Measurements from ENCODE around the gene SNX3.
"Not testable (repeated sequence)": the region's sequence is repeated elsewhere in the genome, so short reads cannot be mapped to it uniquely, and the experiment has no call there.

SNX3 gene

DNA sequence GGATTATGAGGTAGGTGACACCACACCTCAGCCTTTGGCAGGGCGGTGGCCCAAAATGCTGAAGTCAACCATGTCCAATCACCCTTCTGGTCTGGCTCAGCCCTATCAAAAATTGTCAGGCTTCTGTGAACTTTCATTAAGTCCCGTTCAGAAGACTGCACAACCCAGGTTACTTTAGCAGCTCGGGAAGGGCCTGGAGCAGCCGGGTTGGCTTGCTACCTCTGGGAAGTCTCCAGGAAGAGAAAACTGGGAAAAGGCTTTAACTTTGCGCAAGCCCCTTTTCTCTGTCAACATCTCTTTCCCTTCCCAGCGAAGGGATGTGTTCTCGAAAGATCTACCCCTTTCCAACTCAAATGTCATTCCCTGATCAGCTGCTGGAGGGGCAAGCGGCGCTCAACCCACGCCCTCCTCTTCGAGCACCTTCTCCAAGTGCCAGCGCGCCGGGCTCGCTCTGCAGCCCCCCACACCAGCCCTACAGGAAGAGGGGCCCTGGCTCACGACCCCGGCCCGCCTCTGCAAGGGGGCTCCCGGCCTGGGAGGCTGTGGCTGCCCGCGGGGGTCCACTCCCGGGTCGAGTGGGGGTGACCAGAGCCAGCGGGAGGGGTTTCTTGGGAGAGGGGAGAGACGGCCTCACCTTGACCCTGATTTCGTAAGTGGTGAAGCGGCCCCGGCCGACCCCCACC, 573 bp downstream of the SNX3 start:
- DNase-seq (ENCODE audit: low read depth in 2 of 2) = no peak

DNA sequence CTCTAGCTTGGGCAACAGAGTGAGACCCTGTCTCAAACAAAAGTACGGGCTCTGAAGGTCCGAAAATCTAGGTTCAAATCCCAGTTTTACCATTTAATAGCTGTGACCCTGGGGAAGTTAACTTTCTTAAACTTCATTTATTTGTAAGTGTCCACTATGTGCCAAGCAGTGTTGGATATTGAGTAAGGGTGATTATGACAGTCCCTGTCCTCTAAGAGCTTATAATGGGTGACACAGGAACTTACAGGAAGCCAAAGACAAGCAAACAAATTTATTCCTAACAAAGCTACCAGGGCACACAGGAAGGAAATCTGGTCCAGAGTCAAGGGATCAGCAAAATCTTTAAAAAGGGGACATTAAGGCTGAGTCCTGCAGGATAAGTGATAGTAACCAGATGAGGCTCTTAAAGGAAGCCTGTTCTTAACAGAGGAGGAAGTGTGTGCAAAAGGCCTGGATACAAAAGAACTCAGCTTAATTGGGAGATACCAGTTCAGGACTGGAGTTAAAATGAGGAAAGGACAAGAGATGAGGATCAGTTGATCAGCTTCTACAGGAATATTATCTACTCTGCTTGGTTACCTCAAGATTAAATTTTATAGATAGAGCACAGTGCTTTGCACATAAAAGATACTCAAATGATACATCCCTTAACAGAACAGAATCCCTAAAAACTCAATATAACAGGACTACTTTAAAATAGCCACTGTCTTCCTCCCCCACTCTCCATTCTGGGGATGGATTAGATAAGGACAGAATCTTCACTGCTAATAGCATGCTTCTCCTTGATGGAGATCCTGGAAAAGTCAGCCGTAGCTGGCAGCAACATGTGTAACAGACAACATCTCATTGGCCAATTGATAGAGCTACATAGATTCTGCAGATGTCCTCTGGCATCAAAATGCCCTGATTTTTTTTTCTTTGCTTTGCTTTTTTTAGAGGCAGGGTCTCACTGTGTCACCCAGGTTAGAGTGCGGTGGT, 6.1 kb downstream of the SNX3 start:
- DNase-seq (ENCODE audit: low read depth in 2 of 2) = no peak

DNA sequence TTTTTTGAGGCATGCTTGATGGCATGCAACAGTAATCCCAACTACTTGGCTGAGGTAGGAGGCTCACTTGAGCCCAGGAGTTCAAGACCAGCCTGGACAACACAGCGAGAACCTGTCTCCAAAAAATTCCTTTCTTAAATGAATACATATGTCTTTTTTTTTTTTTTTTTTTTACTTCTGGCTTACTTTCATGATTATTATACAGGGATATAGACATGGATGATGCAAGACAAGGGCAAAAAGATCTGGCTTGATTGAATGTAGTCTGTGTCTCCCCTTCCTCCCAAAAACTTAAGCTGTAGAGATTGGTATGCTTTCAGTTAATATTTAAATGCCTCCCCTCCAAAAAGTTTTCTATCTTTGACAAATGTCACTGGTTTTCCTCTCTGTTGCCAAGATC, 7.6 kb downstream of the SNX3 start:
- no peak for DNase-seq (ENCODE audit: low read depth in 2 of 2)

DNA sequence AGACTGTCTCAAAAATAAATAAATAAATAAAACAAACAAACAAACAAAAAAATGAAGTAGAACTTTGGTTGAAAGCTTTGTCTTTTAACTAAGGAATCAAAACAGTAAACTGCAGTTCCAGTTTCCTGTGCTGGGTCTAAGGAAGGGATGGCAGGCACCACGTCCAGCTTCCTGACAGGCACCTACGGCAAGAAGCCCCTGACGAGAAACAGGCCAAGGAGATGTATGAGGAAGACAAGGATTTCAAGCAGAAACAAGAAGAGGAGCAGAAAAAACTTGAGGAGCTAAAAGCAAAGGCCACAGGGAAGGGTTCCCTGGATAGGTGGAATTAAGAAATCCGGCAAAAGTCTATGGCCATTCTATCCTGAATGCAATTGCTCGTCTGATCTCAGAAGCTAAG, 8.8 kb downstream of the SNX3 start:
- DNase-seq (ENCODE audit: low read depth in 2 of 2) = no peak

DNA sequence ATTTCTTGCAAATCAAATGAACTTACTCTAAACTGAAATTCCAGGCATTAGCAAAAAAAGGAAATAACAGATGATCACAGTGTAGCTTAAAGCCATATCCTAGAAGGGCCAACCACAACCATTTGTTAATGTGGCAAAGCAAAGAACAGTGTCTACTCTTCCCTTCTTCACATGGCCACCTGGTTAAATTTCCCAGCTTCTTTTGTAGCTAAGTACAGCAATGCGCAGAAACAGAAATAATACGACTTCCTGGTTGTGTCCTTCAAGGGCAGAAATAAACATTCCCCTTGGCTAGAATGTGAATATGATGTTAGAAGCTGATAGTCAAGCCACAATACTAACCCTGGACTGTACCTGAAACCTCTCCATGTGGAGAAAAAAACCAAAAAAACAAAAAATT, 9.6 kb downstream of the SNX3 start:
- no peak for DNase-seq (ENCODE audit: low read depth in 2 of 2)

DNA sequence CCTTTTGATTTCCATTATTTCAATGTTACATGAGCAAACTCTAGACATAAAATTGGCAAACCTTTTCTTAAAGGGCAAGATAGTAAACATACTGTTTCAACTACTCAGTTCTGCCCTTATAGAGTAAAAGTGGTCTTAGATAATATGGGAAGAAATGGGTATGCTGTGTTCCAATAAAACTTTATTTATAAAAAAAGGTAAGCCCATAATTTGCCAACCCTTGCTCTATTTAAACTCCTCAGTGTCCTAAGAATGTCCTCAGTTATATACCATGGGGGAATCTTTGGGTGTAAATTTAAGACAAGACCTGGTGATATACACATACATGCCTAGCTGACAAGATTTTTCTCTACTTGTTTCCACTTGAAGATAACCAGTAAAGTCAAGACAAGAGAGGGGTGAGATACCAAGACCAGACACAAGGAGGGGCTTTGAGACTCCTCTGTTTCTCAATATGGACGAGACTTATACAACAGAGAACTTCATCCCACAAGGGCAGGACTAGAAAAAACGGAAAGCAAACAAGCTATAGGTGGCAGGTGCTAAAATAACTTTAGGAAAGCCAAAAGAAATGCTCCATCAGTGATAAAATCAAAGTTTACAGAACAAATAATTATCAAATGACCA, 10.5 kb downstream of the SNX3 start:
- no peak for DNase-seq (ENCODE audit: low read depth in 2 of 2)

DNA sequence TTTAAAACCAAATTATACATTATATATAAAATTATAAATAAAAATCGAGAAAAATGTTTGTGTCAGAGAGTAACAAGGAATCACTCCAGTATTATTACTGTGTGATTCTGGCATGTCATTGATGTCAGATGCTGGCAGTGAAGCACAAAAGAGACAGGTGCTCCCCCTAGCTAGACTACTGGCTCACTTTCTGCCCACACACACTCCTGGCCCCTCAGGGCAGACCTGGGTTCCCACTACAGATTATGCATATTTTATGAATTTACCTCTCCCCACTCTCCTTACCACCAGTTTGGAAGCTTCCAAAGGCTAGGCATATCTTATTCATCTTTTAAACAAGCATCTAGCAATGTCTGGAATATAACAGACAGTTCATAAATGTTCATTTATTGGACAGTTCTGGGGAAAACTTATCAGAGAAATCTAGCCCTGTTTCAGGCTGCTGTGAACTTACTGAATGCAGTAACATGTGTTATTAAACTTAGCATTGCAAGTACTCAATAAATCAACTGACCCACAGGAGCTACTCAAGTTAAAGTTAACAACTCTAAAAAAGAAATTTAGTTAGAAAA, 12.8 kb downstream of the SNX3 start:
- no peak for DNase-seq (ENCODE audit: low read depth in 2 of 2)

DNA sequence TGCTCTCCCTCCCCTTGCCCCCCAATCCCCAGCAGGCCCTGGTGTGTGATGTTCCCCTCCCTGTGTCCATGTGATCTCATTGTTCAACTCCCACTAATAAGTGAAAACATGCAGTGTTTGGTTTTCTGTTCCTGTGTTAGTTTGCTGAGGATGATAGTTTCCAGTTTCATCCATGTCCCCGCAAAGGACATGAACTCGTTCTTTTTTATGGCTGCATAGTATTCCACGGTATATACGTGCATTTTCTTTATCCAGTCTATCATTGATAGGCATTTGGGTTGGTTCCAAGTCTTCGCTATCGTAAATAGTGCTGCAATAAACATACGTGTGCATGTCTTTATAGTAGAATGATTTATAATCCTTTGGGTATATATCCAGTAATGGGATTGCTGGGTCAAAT, 15.7 kb downstream of the SNX3 start:
- not testable (repeated sequence) for DNase-seq (ENCODE audit: low read depth in 2 of 2)

DNA sequence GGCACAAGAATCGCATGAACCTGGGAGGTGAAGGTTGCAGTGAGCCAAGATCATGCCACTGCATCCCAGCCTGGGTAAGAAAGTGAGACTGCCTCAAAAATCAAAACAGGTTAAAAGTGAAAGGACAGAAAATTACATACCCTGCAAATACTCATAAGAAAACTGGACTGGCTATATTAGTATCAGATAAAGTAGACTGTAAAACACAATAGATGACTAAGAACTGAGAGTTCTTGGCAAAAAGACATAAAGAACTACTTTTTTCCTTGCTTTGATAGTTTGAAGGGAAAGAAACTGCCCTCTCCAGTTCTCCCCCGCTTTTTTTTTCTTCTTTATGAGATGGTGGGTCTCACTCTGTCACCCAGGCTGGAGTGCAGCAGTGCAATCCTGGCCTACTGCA, 17.0 kb downstream of the SNX3 start:
- no peak for DNase-seq (ENCODE audit: low read depth in 2 of 2)

DNA sequence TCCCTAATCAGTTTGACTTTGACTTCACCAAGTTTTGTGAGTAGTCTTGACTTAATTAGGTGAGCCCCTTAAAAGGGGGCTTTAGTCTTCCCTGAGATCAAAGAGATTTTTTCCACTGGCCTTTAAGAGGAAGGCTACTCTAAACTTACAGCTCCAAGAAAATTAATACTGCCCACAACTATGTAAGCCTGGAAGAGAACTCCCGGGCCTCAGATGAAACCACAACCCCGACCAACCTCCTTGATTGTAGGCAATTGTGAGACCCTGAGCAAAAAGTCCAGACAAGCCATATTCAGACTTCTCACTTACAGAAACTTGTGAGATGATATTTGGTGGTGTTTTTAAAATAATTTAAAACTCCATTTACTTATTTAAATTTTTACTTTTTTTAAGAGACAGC, 18.1 kb downstream of the SNX3 start:
- no peak for DNase-seq (ENCODE audit: low read depth in 2 of 2)

DNA sequence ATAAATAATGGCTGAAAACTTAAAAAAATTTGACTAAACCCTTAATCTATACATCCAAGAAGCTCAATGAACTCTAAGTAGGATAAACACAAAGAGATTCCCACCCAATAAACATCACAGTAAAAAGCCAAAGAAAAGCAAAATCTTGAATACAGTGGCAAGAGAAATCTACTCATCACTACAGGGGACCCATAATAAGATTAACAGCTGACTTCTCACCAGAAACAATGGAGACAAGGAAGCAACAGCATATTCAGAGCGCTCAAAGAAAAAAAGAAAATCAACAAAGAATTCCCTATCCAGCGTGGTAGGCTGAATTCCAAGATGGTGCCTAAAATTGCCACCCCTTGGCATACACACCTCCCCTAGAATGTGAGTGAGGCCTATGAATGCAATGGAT, 18.6 kb downstream of the SNX3 start:
- DNase-seq (ENCODE audit: low read depth in 2 of 2) = no peak

DNA sequence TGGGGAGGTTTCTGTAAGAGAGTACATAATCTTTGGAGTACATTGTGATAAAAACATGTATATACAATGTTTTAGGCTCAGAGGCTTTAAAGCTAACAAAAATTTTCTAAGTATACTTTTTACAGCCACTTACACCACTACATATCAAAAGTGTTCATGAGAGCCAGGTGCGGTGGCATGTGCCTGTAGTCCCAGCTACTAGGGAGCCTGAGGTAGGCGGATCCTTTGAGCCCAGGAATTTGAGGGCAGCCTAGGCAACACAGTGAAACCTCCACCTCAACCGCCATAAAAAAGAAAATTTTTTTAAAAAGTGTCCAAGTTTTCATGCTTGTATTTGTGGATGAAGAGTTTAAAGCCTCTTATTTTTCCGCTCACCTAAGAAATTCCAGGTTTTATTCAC, 22.5 kb downstream of the SNX3 start:
- DNase-seq (ENCODE audit: low read depth in 2 of 2) = no peak

DNA sequence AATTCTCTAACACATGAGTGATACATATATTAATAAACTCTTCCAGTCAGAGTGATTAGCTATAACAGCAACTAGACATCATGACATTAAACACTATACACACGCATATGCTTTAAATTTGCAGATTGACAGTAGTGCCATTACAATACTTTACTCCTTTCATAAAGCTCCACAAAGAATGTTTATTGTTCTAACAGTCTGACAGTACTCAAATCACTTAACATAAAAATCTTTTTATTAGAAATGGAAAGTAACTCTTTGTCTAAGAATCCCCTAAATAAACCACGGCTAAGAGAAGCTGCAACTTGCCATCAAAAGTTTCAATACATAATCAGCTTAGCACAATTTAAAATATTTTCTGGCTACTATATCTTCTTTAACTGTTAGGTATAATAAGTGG, 24.0 kb downstream of the SNX3 start:
- DNase-seq (ENCODE audit: low read depth in 2 of 2) = no peak

DNA sequence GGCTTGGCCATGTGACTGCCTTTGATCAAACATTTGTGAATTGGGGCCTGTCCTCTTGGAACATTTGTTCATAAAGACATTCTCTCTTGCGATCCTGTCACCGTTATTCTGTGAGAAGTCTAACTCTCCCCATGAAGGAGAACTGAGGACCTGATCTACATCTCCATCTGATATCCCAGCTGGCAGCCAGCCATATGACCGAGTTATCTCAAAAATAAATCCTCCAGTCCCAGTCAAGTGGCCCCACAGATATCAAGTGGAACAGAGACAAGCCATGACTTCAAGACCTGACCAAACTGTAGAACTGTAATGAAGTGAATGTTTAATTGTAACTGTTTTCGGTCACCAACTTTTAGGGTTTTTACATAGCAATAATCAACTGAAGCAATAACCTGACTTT, 25.7 kb downstream of the SNX3 start:
- no peak for DNase-seq (ENCODE audit: low read depth in 2 of 2)

DNA sequence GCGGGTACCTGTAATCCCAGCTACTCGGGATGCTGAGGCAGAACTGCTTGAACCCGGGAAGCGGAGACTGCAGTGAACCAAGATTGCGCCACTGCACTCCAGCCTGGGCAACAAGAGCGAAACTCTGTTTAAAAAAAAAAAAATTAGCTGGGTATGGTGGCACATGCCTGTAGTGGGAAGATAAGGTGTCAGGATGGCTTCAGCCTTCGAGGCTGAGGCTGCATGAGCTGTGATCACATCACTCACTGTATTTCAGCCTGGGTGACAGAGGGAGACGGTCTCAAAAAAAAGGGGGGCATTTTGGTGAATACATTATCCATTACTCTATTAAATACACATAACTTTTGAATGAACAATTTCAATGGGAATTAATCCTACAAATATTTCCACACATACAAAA, 32.4 kb downstream of the SNX3 start:
- no peak for DNase-seq (ENCODE audit: low read depth in 2 of 2)

DNA sequence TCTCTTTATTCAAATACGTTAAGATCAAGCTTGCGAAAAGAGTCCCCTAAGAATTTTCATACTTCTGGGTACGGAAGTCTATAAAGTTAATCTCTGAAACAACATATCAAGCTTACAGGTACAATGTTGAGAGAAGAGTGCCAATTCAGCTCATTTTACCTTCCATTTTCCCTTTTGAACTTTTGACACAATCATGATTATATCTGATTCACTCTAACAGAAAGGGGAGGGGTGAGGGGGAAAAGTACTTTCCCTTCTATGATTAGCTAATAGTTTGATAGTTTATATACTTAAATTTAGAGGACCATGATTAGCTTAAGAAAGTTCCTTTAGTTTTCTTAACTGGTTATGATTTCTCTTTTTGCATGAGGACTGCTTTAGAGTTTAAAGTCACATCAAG, 33.5 kb downstream of the SNX3 start:
- no peak for DNase-seq (ENCODE audit: low read depth in 2 of 2)

DNA sequence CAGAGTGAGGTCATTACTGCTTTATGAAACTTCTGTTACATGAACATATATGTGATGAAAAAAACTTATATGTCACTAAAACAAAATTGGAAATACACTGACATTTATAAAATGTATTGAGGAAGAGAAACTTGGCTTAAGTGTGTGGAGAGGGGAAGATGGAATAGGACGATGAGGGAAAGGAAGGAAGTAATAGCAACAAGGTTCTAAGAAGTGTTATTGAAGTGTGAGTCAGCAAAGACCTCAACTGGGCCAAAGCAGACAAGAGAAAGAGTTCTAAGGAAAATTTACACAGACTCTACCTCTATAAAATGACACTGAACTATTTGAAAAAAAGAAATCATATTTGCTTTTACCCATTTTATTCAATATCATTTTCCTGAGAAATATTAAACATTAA, 38.3 kb downstream of the SNX3 start:
- DNase-seq (ENCODE audit: low read depth in 2 of 2) = no peak

DNA sequence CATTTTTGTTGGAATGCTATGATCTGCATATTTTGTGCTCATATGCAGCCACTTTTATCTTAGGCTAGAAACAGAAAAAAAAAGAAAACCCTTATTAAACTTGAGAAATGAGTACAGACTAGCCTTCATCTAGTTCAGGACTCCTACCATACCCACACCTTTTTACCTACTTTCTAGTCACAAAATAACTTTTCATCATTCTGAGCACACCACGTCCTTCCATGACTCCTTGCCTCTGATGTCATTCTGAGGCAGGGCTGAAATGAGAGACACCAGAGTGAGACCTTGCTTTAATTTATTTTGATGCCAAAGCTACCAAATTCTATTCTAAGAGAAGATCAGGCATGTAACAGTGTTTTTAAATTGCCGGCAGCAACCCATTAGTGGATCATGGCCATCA, 38.8 kb downstream of the SNX3 start:
- no peak for DNase-seq (ENCODE audit: low read depth in 2 of 2)

DNA sequence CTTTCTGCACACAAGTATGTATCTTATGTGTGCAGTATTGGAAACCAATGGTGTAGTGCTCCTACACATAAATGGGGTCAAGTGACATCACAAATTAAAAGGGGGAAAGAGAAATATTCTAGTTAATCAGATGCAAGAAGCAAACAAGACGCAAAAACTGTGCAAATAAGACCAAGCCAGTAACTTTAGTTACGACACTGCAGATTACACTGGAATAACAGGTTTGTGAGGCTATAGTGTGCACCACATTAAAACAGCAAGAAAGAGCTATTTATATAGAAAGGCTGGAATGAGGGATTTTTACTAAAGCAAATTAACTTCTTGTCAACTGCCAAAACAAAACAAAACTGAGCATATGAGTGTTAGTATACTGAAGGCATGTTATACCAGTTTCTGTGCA, 49.2 kb downstream of the SNX3 start:
- DNase-seq (ENCODE audit: low read depth in 2 of 2) = no peak

DNA sequence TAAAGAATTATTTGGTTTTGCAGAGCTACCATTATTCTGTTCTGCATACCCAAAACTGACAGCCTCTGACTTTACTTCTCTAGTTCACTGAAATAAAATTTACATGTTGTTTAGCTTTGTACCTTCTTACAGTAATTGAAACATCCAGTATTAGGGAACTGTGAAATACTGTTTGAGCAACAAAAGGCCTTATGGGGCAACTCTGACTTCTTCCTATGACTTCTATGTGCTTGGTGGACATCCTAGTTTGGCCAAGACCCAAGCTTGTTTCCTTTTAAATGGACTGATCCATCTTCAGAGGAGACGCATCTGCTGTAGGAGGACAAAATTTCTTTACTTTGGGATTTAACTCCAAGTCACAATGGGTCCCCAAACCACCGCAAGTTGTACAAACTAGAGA, 50.3 kb downstream of the SNX3 start:
- DNase-seq (ENCODE audit: low read depth in 2 of 2) = no peak

DNA sequence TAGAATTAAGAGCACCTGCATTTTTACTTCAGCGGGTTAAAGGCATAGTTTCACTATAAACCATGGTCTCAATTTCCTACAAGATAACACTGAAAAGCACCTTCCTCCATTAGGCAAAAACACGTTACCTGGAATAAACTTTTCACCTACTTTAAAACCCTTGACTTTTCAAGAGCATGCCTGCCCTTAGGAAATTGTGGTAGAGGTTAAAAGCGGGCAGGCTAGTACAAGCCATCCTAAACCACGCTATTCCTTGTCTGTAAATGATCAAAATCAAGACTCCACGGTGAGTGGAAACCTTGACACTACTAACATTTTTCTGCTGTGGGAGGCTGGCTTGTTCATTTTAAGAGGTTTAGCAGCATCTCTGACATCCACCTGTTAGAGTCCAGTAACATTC, 51.1 kb downstream of the SNX3 start:
- DNase-seq (ENCODE audit: low read depth in 2 of 2) = no peak

DNA sequence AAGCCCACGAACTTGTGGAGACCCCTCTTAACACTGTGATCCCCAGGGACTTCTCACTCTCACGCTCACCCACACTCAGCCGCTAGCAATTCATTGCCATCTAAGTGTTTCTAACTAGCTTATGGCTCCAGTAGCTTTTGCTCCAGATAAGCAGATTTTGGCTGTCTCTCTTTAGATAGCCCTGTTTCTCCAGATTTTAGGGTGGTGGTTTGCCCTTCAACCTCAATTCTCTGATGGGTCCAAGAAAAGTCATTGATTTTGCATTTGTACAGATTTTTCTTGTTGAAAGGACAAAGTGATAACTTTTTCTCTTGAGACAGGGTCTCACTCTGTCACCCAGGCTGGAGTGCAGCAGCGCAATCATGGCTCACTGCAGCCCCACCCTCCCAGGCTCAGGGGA, 53.8 kb downstream of the SNX3 start:
- DNase-seq (ENCODE audit: low read depth in 2 of 2) = no peak

Data from stimulated activated CD8-positive, alpha-beta memory T cell treated with anti-CD3 and anti-CD28 coated beads, Interleukin-15, amount 100 ng/mL, for 48 hours (primary cell).